Neutrophil (primary cell): Measurements from ENCODE around the gene URB1.
"Not testable (repeated sequence)": the region's sequence is repeated elsewhere in the genome, so short reads cannot be mapped to it uniquely, and the experiment has no call there.

Source experiments
- H3K27ac ChIP-seq: fragments of 200-600 bp; sonication (generic); 2 replicates; pipeline ENCODE4 v1.5.1; 2016; ENCODE audit warnings: mild to moderate bottlenecking, moderate library complexity
- H3K27me3 ChIP-seq: fragments of 200-600 bp; sonication (generic); 2 replicates; pipeline ENCODE4 v1.6.0; 2016; ENCODE audit warnings: mild to moderate bottlenecking
- H3K36me3 ChIP-seq: fragments of 200-600 bp; sonication (generic); 2 replicates; pipeline ENCODE4 v1.5.1; 2017
- H3K4me1 ChIP-seq, 2 experiments: fragments of 200-600 bp in 1 of 2; sonication (generic) in 1 of 2; 1 replicate in 1 of 2; 2 replicates in 1 of 2; pipeline versions ENCODE4 v1.5.1 to v1.6.1; 2013 to 2016; ENCODE audit warnings: low read depth in 1 of 2, low read length in 1 of 2, mild to moderate bottlenecking in 1 of 2, moderate library complexity in 1 of 2; ENCODE audit not compliant: control insufficient read depth in 1 of 2, insufficient read depth in 1 of 2
- H3K4me3 ChIP-seq, 2 experiments: fragments of 200-600 bp in 1 of 2; sonication (generic) in 1 of 2; 1 replicate in 1 of 2; 2 replicates in 1 of 2; pipeline ENCODE4 v1.5.1; 2013 to 2016; ENCODE audit warnings: low read depth in 1 of 2, low read length in 1 of 2, mild to moderate bottlenecking in 1 of 2, moderate library complexity in 1 of 2
- H3K9me3 ChIP-seq: fragments of 200-600 bp; sonication (generic); 2 replicates; pipeline ENCODE4 v1.5.1; 2016
- CTCF ChIP-seq: fragments of 200-600 bp; sonication (generic); IDR thresholded peaks from 2 replicates; pipeline ENCODE4 v1.5.1; 2016; ENCODE audit warnings: antibody characterized with exemption

The URB1 gene

GRCh38 chr21:32372755-32373154 is 20.1 kb downstream of the URB1 start:
- Histone ChIP-seq H3K4me1 (no peaks in the 10 kb centered on the region), H3K36me3 (peaks cover 2% of the 10 kb centered on the region), H3K9me3 (no peaks in the 10 kb centered on the region), H3K27me3 (no peaks in the 10 kb centered on the region), H3K27ac (no peak overlapping the region), H3K4me3 (no peak overlapping the region)
- no peak for TF ChIP-seq CTCF

- Histone ChIP-seq H3K4me3 (no peak overlapping the region), H3K9me3 (no peaks in the 10 kb centered on the region), H3K4me1 (no peaks in the 10 kb centered on the region), H3K27me3 (no peaks in the 10 kb centered on the region), H3K27ac (no peak overlapping the region), H3K36me3 (peaks cover 5% of the 10 kb centered on the region)
- no peak for TF ChIP-seq CTCF
These were observed 20.9 kb downstream of the URB1 start for GRCh38 chr21:32371913-32372314.

GRCh38 chr21:32370998-32371766 is 21.6 kb downstream of the URB1 start:
- H3K27me3 ChIP-seq = no peaks in the 10 kb centered on the region
- no peak overlapping the region for H3K27ac ChIP-seq
- H3K9me3 ChIP-seq = no peaks in the 10 kb centered on the region
- no peak for TF ChIP-seq CTCF
- H3K4me3 ChIP-seq = no peak overlapping the region
- no peaks in the 10 kb centered on the region for H3K4me1 ChIP-seq
- peaks cover 8% of the 10 kb centered on the region for H3K36me3 ChIP-seq

- H3K4me3 ChIP-seq = not testable (repeated sequence)
- H3K36me3 ChIP-seq = peaks cover 16% of the 10 kb centered on the region
These were observed 23.9 kb downstream of the URB1 start for GRCh38 chr21:32368961-32369360.

GRCh38 chr21:32368386-32368785 is 24.4 kb downstream of the URB1 start:
- TF ChIP-seq CTCF = no peak
- H3K4me3 ChIP-seq = no peak overlapping the region
- H3K27me3 ChIP-seq = no peaks in the 10 kb centered on the region
- no peaks in the 10 kb centered on the region for H3K4me1 ChIP-seq
- no peaks in the 10 kb centered on the region for H3K9me3 ChIP-seq
- peaks cover 16% of the 10 kb centered on the region for H3K36me3 ChIP-seq
- no peak overlapping the region for H3K27ac ChIP-seq

More at GRCh38 chr21:32368961-32369360, 23.9 kb downstream of the URB1 start:
- H3K4me1 ChIP-seq, H3K27me3 ChIP-seq, H3K27ac ChIP-seq, H3K9me3 ChIP-seq: not testable (repeated sequence)

GRCh38 chr21:32367158-32367557 is 25.7 kb downstream of the URB1 start:
- H3K27me3 ChIP-seq = no peaks in the 10 kb centered on the region
- no peak overlapping the region for H3K4me3 ChIP-seq
- H3K27ac ChIP-seq = no peak overlapping the region
- H3K4me1 ChIP-seq = no peaks in the 10 kb centered on the region
- H3K9me3 ChIP-seq = no peaks in the 10 kb centered on the region
- no peak for TF ChIP-seq CTCF
- peaks cover 22% of the 10 kb centered on the region for H3K36me3 ChIP-seq
